HUES6 (cell line): ENCODE measurements around the gene EPN3.

Experiments
- H3K27ac ChIP-seq: 2 replicates; pipeline ENCODE4 v1.7.0; 2013; ENCODE audit warnings: low read depth, mild to moderate bottlenecking, low read length, inconsistent platforms
- H3K27me3 ChIP-seq: 2 replicates; pipeline ENCODE4 v1.6.1; 2013; ENCODE audit warnings: low read length; ENCODE audit not compliant: control insufficient read depth, insufficient read depth
- H3K36me3 ChIP-seq: 2 replicates; pipeline ENCODE4 v1.6.1; 2013; ENCODE audit warnings: low read length; ENCODE audit not compliant: control insufficient read depth, insufficient read depth
- H3K4me1 ChIP-seq: 2 replicates; pipeline ENCODE4 v1.6.1; 2013; ENCODE audit warnings: low read length; ENCODE audit not compliant: control insufficient read depth, insufficient read depth
- H3K4me3 ChIP-seq: 2 replicates; pipeline ENCODE4 v1.5.1; 2013; ENCODE audit warnings: low read depth, low read length
- H3K9ac ChIP-seq: one replicate; pipeline ENCODE4 v1.6.1; 2013; ENCODE audit warnings: mild to moderate bottlenecking, low read length
- H3K9me3 ChIP-seq: 2 replicates; pipeline ENCODE4 v1.6.1; 2013; ENCODE audit warnings: low read depth, low read length; ENCODE audit not compliant: control insufficient read depth, insufficient read depth

The EPN3 gene

DNA sequence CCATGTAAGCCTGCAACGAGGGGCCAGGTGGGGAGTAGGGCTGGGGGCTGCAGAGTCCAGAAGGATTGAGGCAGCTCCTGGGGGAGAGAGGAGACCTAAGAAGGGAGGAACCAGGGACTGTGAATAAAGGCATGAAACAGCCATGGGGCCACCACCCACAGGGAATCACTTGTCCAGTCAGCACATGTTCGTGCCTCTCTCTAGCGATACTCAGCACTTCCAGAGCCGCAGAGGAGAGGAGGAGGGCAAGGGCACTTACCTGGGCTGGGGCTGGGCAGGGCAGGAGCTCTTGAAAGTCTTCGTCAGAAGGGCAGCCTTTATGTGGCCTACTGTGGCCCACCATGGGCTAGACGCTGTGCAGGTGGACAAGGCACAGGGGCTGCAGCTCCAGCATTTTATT is 52.2 kb downstream of the EPN3 start:
- Histone ChIP-seq H3K27me3 (no peaks in the 10 kb centered on the region), H3K4me3 (no peak overlapping the region), H3K4me1 (peaks cover 35% of the 10 kb centered on the region), H3K9me3 (no peaks in the 10 kb centered on the region), H3K36me3 (no peaks in the 10 kb centered on the region), H3K27ac (no peak overlapping the region), H3K9ac (no peak overlapping the region)

DNA sequence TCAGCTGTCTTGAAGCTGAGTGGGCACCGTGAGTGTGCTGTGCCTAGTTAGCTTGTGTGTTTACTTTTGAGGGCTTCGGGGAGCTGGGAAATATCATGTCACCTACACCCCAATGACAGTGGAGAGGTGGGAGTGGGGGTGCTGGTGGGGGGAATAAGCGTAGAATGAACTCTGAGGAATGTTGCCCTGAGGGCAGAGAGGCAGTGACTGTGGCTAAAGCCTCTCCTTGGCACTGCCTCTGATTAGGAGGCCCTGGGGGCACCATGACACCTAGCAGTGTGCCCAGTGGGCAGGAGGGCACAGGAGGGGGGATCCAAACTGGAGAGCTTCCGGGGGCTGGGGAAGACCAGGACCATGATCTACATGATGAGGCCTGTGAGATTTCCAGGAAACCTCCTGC is 52.8 kb downstream of the EPN3 start:
- no peaks in the 10 kb centered on the region for H3K36me3 ChIP-seq
- H3K9me3 ChIP-seq = no peaks in the 10 kb centered on the region
- no peak overlapping the region for H3K9ac ChIP-seq
- peaks cover 35% of the 10 kb centered on the region for H3K4me1 ChIP-seq
- no peak overlapping the region for H3K4me3 ChIP-seq
- H3K27ac ChIP-seq = no peak overlapping the region
- H3K27me3 ChIP-seq = no peaks in the 10 kb centered on the region

DNA sequence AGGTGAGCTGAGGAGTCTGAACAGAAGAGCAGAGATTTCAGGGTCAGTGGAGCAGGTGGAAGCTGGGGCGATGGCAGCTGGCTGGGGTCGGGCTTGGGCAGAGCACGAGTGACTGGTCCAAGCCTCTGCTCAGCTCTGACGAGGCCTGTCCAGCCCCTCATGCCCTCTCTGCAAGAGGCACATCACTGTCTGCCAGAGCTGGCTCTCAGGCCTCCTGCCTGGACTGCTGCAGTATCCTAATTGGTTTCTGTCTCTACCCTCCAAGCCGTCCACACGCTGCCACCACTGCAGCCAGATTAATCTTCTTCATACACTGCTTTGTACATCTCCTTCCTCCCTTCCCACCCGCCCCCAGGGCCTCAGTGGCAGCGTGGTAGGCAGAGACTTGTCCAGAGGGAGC is 53.4 kb downstream of the EPN3 start:
- no peaks in the 10 kb centered on the region for H3K27me3 ChIP-seq
- no peaks in the 10 kb centered on the region for H3K36me3 ChIP-seq
- H3K9me3 ChIP-seq = no peaks in the 10 kb centered on the region
- H3K4me1 ChIP-seq = peaks cover 30% of the 10 kb centered on the region
- no peak overlapping the region for H3K9ac ChIP-seq
- H3K27ac ChIP-seq = no peak overlapping the region
- no peak overlapping the region for H3K4me3 ChIP-seq

DNA sequence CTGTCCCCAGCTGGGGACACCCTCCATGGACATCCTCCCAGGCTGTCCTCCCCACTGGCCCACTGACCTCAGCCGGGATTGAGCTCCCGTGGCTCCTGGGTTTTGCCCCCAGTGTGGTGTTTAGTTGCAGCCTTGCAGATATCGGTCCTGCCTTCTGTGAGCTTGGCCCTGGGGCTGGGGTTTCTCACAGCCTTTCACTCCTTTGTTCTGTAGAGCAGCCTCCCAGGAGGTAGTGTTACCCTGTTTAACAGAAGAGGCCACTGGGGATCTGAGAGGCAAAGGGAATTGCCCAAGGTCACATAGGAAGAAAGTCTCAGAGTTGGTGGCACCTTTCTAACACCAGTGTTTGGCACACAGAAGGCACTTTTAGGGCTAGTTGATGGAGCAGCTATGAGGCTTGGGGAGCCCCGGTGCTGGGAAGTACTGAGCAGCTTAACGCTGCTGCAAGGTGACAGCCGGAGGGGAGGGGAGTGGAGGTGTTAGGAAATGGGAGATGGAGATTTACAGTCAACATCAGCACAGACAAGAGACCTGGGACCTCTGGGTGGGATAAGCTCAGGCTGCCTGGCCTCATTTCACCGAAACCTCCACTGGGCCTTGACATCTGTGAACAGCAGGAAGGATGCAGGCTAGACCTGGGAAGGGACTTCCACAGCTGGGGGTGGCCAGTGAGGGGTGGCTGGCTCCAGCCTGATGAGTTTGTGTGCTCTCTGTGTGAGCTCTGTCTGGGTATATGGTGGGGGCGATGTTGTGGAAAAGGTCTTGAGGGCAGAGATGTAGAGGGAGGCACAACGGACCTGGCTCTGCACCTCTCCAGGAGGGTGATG is 54.1 kb downstream of the EPN3 start:
- H3K4me3 ChIP-seq = no peak overlapping the region
- H3K4me1 ChIP-seq = peaks cover 24% of the 10 kb centered on the region
- no peak overlapping the region for H3K27ac ChIP-seq
- H3K27me3 ChIP-seq = no peaks in the 10 kb centered on the region
- no peaks in the 10 kb centered on the region for H3K9me3 ChIP-seq
- no peak overlapping the region for H3K9ac ChIP-seq
- no peaks in the 10 kb centered on the region for H3K36me3 ChIP-seq

GRCh38 chr17:50587571-50587970 is 55.0 kb downstream of the EPN3 start:
- Histone ChIP-seq H3K9me3 (no peaks in the 10 kb centered on the region), H3K4me1 (peaks cover 24% of the 10 kb centered on the region), H3K36me3 (no peaks in the 10 kb centered on the region), H3K27me3 (no peaks in the 10 kb centered on the region), H3K27ac (no peak overlapping the region), H3K9ac (no peak overlapping the region), H3K4me3 (no peak overlapping the region)

DNA sequence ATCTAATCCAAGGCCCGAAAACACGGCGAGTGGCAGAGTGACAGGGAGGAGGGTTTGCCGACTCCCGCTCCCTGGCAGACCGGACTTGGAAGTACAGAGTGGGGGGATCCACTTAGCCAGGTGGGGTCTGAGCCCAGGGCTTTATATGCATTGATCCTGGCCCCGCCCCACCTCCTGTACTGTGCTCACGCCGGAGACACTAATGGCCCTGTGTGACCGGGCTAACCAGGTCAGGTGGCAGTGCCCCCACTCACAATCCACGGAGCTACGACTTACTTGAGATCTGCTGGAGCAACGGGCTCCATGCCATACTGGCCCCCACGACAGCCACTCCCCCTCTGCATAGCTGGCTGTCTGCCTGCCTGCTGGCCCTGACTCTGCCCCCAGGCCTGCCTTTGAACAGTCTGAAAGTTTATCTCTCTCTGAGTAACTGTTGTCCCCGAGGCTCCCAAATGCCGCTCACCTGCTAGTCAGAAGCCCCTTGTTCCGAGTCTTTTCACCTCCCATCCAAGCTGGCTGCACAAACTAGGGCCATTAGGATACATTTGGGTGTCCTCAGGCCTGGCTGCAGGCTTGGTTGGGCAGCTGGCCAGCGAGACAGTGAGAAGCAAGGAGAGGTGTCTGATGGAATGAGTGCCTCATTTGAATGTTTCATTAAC is 56.0 kb downstream of the EPN3 start:
- no peaks in the 10 kb centered on the region for H3K36me3 ChIP-seq
- no peak overlapping the region for H3K27ac ChIP-seq
- no peaks in the 10 kb centered on the region for H3K9me3 ChIP-seq
- H3K4me1 ChIP-seq = peaks cover 32% of the 10 kb centered on the region
- no peaks in the 10 kb centered on the region for H3K27me3 ChIP-seq
- H3K4me3 ChIP-seq = no peak overlapping the region
- H3K9ac ChIP-seq = no peak overlapping the region

DNA sequence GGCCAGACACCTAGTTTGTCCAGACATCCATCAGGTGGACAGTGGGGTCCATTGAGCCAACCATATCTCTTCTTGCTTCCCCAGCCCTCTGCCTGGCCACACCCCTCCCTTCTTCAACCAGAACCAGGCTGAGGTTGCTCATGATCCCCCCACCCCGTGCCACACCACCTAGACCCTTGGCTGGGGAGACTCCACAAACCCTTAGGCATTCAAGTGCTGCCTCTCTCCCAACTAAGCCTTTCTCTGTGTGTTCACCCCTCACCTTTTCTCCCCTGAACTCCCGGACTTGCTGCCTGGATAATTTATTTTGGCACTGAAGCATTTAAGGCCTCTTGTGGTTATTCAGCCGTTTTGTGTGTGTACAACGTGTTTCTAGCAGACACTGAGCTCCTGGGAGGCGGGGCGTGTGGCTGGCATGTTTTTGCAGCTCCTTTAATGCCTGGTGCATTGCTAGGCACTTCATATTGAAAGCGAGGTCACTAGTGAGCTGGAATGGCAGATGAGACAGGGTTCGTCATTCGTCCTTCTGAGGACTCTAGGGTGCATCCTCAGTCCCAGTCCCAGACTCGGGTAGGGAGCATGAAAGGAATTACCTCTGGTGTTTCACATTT is 56.7 kb downstream of the EPN3 start:
- H3K36me3 ChIP-seq = no peaks in the 10 kb centered on the region
- H3K9ac ChIP-seq = no peak overlapping the region
- no peak overlapping the region for H3K4me3 ChIP-seq
- H3K9me3 ChIP-seq = no peaks in the 10 kb centered on the region
- no peaks in the 10 kb centered on the region for H3K27me3 ChIP-seq
- H3K4me1 ChIP-seq = peaks cover 26% of the 10 kb centered on the region
- no peak overlapping the region for H3K27ac ChIP-seq

DNA sequence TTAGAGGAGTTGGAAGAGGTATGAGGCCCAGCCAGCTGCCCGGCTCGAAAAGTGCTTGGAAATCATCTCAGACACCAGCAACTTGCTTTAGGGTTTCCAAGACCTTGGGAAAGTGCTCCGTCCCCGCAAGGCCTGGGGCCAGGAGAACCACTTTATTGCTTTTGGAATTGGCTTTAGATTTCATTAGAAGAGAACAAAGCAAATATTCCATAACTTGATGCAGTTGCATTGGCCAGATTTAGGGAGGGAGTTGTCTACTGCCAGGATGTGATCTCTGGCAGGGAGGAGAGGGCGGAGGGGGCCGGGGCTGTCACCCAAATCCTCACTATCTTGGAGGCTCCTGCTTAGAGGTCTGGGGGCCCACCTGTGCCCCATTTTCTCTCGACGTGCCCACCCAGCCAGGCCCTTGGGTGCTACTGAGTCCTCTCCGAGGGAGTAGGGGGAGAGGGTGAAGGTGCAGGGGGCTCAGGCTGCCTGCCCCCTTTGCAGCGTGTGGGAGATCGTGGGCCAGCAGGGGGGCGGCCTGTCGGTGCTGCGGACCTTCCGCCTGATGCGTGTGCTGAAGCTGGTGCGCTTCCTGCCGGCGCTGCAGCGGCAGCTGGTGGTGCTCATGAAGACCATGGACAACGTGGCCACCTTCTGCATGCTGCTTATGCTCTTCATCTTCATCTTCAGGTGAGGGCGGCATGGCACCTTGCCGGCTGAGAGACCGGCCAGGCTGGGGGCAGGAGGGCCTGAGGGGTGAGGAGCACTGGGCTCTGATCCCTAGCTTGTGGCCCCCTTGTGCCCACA is 58.6 kb downstream of the EPN3 start:
- Histone ChIP-seq H3K36me3 (no peaks in the 10 kb centered on the region), H3K4me1 (peaks cover 19% of the 10 kb centered on the region), H3K27ac (no peak overlapping the region), H3K9ac (no peak overlapping the region), H3K27me3 (no peaks in the 10 kb centered on the region), H3K4me3 (no peak overlapping the region), H3K9me3 (no peaks in the 10 kb centered on the region)

DNA sequence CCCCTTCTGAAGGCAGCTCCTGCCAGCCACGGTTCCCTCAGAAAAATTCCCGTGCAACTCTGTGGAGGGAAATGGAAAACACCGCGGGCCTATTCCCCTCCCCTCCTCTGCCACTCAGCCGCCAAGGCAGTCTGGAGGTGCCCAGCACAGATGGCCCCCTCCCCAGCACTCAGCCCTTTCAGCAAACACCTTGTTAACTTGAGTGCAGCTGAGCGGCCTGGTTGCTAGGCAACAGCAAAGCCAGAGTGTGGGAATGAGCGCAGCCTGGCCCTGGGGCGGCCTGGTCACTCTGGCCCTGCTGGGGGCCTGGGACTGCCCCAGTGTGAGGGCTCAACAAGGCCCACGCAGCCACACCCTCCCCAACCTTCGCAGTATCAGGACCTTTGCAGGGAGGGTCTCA is 60.8 kb downstream of the EPN3 start:
- no peaks in the 10 kb centered on the region for H3K36me3 ChIP-seq
- H3K9me3 ChIP-seq = no peaks in the 10 kb centered on the region
- H3K4me3 ChIP-seq = no peak overlapping the region
- no peak overlapping the region for H3K27ac ChIP-seq
- no peaks in the 10 kb centered on the region for H3K27me3 ChIP-seq
- H3K4me1 ChIP-seq = peaks cover 7% of the 10 kb centered on the region
- H3K9ac ChIP-seq = no peak overlapping the region
